Measurements from ENCODE around the gene TFDP1.

DNA sequence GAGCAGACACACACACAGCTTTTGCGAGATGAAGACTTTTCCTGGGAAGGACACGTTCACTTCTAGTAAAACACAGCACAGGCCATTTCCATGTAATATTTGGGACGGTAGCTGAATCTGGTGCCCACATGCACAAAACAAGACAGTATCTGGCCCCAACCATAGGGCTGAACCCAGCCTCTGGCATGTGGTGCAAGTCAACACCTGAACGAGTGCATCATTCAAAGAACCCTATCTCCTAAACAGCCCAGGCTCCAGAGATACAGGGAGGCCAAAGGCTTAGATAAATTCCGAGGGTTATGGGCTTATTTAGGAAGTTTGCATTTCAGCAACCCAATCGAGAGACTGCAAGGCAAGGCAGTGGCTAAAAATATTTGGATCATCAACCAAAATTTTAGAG lies 2.7 kb upstream of the TFDP1 start:
- TF ChIP-seq, protein P1, sequence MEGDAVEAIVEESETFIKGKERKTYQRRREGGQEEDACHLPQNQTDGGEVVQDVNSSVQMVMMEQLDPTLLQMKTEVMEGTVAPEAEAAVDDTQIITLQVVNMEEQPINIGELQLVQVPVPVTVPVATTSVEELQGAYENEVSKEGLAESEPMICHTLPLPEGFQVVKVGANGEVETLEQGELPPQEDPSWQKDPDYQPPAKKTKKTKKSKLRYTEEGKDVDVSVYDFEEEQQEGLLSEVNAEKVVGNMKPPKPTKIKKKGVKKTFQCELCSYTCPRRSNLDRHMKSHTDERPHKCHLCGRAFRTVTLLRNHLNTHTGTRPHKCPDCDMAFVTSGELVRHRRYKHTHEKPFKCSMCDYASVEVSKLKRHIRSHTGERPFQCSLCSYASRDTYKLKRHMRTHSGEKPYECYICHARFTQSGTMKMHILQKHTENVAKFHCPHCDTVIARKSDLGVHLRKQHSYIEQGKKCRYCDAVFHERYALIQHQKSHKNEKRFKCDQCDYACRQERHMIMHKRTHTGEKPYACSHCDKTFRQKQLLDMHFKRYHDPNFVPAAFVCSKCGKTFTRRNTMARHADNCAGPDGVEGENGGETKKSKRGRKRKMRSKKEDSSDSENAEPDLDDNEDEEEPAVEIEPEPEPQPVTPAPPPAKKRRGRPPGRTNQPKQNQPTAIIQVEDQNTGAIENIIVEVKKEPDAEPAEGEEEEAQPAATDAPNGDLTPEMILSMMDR (conservative IDR thresholded peaks at IDR 0.05; ENCODE audit: low read length): no peak
- TF ChIP-seq EZH2phosphoT487 (IDR thresholded peaks at IDR 0.05; ENCODE audit: borderline replicate concordance, low read depth, low read length): no peak
